ENCODE data around the gene AHRR. TPM values are rescaled to one million over a fixed set of nuclear protein-coding genes. Genes with fewer than 3 reads are reported as not detected.

Gene AHRR
- polyA plus RNA-seq, 3 donors: 0.15 TPM; not detected in 1

GRCh38 chr5:406041-406440, 84.5 kb downstream of the AHRR start:
- Histone ChIP-seq H3K27me3 (ENCODE audit: control insufficient read depth in 2 of 2, insufficient read depth in 2 of 2, low read length in 2 of 2) (peaks cover 0 to under 1% of the 10 kb centered on the region in 2 donors), H3K79me2 (ENCODE audit: insufficient read depth, low read length) (no peaks in the 10 kb centered on the region), H2AFZ (ENCODE audit: insufficient read depth, low read depth, low read length, poor library complexity, severe bottlenecking) (no peak overlapping the region), H3K4me2 (replicated peaks; ENCODE audit: extremely low read depth, low read length, poor library complexity, severe bottlenecking) (no peak overlapping the region), H3K27ac (ENCODE audit: low read depth in 1 of 2, low read length in 2 of 2) (no peak overlapping the region), H3K9me3 (replicated peaks in 1 of 2; ENCODE audit: control insufficient read depth in 1 of 2, insufficient read depth in 1 of 2, low read length in 2 of 2) (no peaks in the 10 kb centered on the region), H3K9ac (ENCODE audit: insufficient read depth, low read length, poor library complexity, severe bottlenecking) (no peak overlapping the region), H4K20me1 (ENCODE audit: insufficient read depth, low read length) (no peaks in the 10 kb centered on the region), H3K4me1 (ENCODE audit: control insufficient read depth in 1 of 2, insufficient read depth in 2 of 2, low read length in 2 of 2) (peaks cover 9 to 12% of the 10 kb centered on the region in 2 donors), H3K4me3 (replicated peaks in 1 of 3; ENCODE audit: low read depth in 2 of 3, low read length in 3 of 3) (no peak overlapping the region), H3K36me3 (replicated peaks in 1 of 2; ENCODE audit: control insufficient read depth in 1 of 2, insufficient read depth in 2 of 2, low read length in 2 of 2) (no peaks in the 10 kb centered on the region)
- Mint-ChIP-seq H3K4me1 (peaks cover 8% of the 10 kb centered on the region), H3K27me3 (ENCODE audit: low read depth in 3 of 3) (peaks cover 6 to 14% (median 9%) of the 10 kb centered on the region in 3 donors), H3K4me3 (no peak overlapping the region), H3K36me3 (no peaks in the 10 kb centered on the region), H3K9me3 (peaks cover 0 to 4% (median 2%) of the 10 kb centered on the region in 7 donors), H3K27ac (peak overlapping the region in 1 of 7 donors; percentile 14)
- intact Hi-C loops (cut with micrococcal nuclease): no loop called here
- no peak for DNase-seq
- no peak for TF ChIP-seq CTCF (IDR thresholded peaks at IDR 0.05)
- WGBS (ENCODE audit: insufficient coverage): 96% methylated on average over 6 of the region's 9 CpGs

- H3K36me3 ChIP-seq (replicated peaks in 1 of 2; ENCODE audit: control insufficient read depth in 1 of 2, insufficient read depth in 2 of 2, low read length in 2 of 2): no peaks in the 10 kb centered on the region
- H3K4me2 ChIP-seq (replicated peaks; ENCODE audit: extremely low read depth, low read length, poor library complexity, severe bottlenecking): no peak overlapping the region
- no peak for TF ChIP-seq CTCF (IDR thresholded peaks at IDR 0.05)
- no peaks in the 10 kb centered on the region for H3K27me3 ChIP-seq (ENCODE audit: control insufficient read depth in 2 of 2, insufficient read depth in 2 of 2, low read length in 2 of 2)
- DNase-seq: no peak
- intact Hi-C loops (cut with micrococcal nuclease): no loop called here
- no peaks in the 10 kb centered on the region for H3K79me2 ChIP-seq (ENCODE audit: insufficient read depth, low read length)
- no CpG with 5 or more reads among the region's 6 CpGs for WGBS (ENCODE audit: insufficient coverage)
- Mint-ChIP-seq H3K36me3 (no peaks in the 10 kb centered on the region), H3K4me1 (peaks cover 8% of the 10 kb centered on the region), H3K27ac (no peak overlapping the region), H3K27me3 (ENCODE audit: low read depth in 3 of 3) (peaks cover 3 to 12% (median 12%) of the 10 kb centered on the region in 3 donors), H3K9me3 (peaks cover 0 to 2% (median under 1%) of the 10 kb centered on the region in 7 donors), H3K4me3 (no peak overlapping the region)
- no peaks in the 10 kb centered on the region for H4K20me1 ChIP-seq (ENCODE audit: insufficient read depth, low read length)
- H3K4me3 ChIP-seq (replicated peaks in 1 of 3; ENCODE audit: low read depth in 2 of 3, low read length in 3 of 3): no peak overlapping the region
- no peak overlapping the region for H2AFZ ChIP-seq (ENCODE audit: insufficient read depth, low read depth, low read length, poor library complexity, severe bottlenecking)
- no peaks in the 10 kb centered on the region for H3K9me3 ChIP-seq (replicated peaks in 1 of 2; ENCODE audit: control insufficient read depth in 1 of 2, insufficient read depth in 1 of 2, low read length in 2 of 2)
- peaks cover 9 to 12% of the 10 kb centered on the region in 2 donors for H3K4me1 ChIP-seq (ENCODE audit: control insufficient read depth in 1 of 2, insufficient read depth in 2 of 2, low read length in 2 of 2)
- no peak overlapping the region for H3K27ac ChIP-seq (ENCODE audit: low read depth in 1 of 2, low read length in 2 of 2)
- no peak overlapping the region for H3K9ac ChIP-seq (ENCODE audit: insufficient read depth, low read length, poor library complexity, severe bottlenecking)
Observed at GRCh38 chr5:407051-407450, 85.5 kb downstream of the AHRR start.
